SK-N-SH (cell line): ENCODE results near the gene NAV2. TPM values are rescaled to one million over a fixed set of nuclear protein-coding genes. Genes with fewer than 3 reads are reported as not detected.
A peak's percentile ranks its signal among the peaks of the same experiment; 100 is the strongest.

Experiments
- CTCF ChIA-PET: fragments of 300-600, 350-600 bp; formaldehyde crosslinking; extraction: SDS; loops from one replicate; lab custom pipeline; 2021; lab: Yijun Ruan, JAX
- POLR2A ChIA-PET: fragments of 350-600 bp; sonication (Branson Sonifier 250); formaldehyde crosslinking; extraction: SDS; loops from one replicate; lab custom pipeline; 2020; ENCODE audit warnings: antibody characterized with exemption, inconsistent platforms; lab: Yijun Ruan, JAX
- DNase-seq: peaks from one replicate; pipeline ENCODE4 v3.0.0; 2012
- H2AFZ ChIP-seq: fragments of 200-600 bp; sonication (generic); 2 replicates; pipeline ENCODE4 v1.8.1; 2016; ENCODE audit warnings: antibody characterized with exemption, mild to moderate bottlenecking, low read depth
- H3F3A ChIP-seq: fragments of 200-600 bp; sonication (generic); replicated peaks from 2 replicates; pipeline ENCODE3; 2016; ENCODE audit warnings: antibody characterized with exemption, mild to moderate bottlenecking; ENCODE audit not compliant: insufficient read depth
- H3K27ac ChIP-seq, 2 experiments: fragments of 200-500 bp in 1 of 2; fragments of 200-600 bp in 1 of 2; sonication (Bioruptor generic) in 1 of 2; sonication (generic), shearing (Covaris generic) in 1 of 2; 2 replicates each; pipeline versions ENCODE4 v1.5.1 to v1.6.1; 2014 to 2016; ENCODE audit warnings: low read depth in 2 of 2, inconsistent platforms in 1 of 2, low read length in 1 of 2, mild to moderate bottlenecking in 1 of 2, mixed read lengths in 1 of 2
- H3K27me3 ChIP-seq: fragments of 200-600 bp; sonication (generic), shearing (Covaris generic); 2 replicates; pipeline ENCODE4 v1.6.1; 2016; ENCODE audit warnings: mixed run types; ENCODE audit not compliant: insufficient read depth
- H3K36me3 ChIP-seq, 2 experiments: fragments of 200-500 bp in 1 of 2; fragments of 200-600 bp in 1 of 2; sonication (Bioruptor generic) in 1 of 2; sonication (generic) in 1 of 2; replicated peaks in 1 of 2; 2 replicates each; pipeline versions ENCODE3 to v1.5.1; 2014 to 2016; ENCODE audit warnings: low read length in 1 of 2, mild to moderate bottlenecking in 1 of 2; ENCODE audit not compliant: insufficient read depth in 2 of 2, control insufficient read depth in 1 of 2
- H3K4me1 ChIP-seq, 2 experiments: fragments of 200-500 bp in 1 of 2; fragments of 200-600 bp in 1 of 2; sonication (Bioruptor generic) in 1 of 2; sonication (generic), shearing (Covaris generic) in 1 of 2; 2 replicates each; pipeline versions ENCODE4 v1.5.1 to v1.6.1; 2014 to 2016; ENCODE audit warnings: low read depth in 1 of 2, low read length in 1 of 2, mixed run types in 1 of 2; ENCODE audit not compliant: insufficient read depth in 2 of 2, control insufficient read depth in 1 of 2
- H3K4me2 ChIP-seq: fragments of 200-600 bp; sonication (generic), shearing (Covaris generic); 2 replicates; pipeline ENCODE4 v1.6.1; 2017; ENCODE audit warnings: mixed run types
- H3K4me3 ChIP-seq, 2 experiments: fragments of 200-500 bp in 1 of 2; fragments of 200-600 bp in 1 of 2; sonication (Bioruptor generic) in 1 of 2; sonication (generic), shearing (Covaris generic) in 1 of 2; 2 replicates each; pipeline versions ENCODE4 v1.5.1 to v1.8.1; 2014 to 2016; ENCODE audit warnings: low read depth in 2 of 2, inconsistent platforms in 1 of 2, low read length in 1 of 2, mild to moderate bottlenecking in 1 of 2, mixed read lengths in 1 of 2, moderate library complexity in 1 of 2
- H3K79me2 ChIP-seq: fragments of 200-600 bp; sonication (generic); 2 replicates; pipeline ENCODE4 v1.8.1; 2017; ENCODE audit warnings: mild to moderate bottlenecking; ENCODE audit not compliant: insufficient read depth
- H3K9ac ChIP-seq: fragments of 200-600 bp; sonication (generic); 2 replicates; pipeline ENCODE4 v1.6.1; 2017; ENCODE audit warnings: mixed run types
- H3K9me2 ChIP-seq: fragments of 200-600 bp; sonication (generic); 2 replicates; pipeline ENCODE4 v1.6.1; 2017; ENCODE audit warnings: mixed run types
- H3K9me3 ChIP-seq: fragments of 200-600 bp; sonication (generic); 2 replicates; pipeline ENCODE4 v1.6.1; 2017; ENCODE audit warnings: mixed run types, mild to moderate bottlenecking, moderate library complexity
- H4K20me1 ChIP-seq: fragments of 200-600 bp; sonication (generic); 2 replicates; pipeline ENCODE4 v1.6.1; 2017; ENCODE audit warnings: mild to moderate bottlenecking, mixed run types; ENCODE audit not compliant: insufficient read depth
- CTCF ChIP-seq: fragments of 200-600 bp; sonication (generic); IDR thresholded peaks from 2 replicates; pipeline ENCODE4 v1.6.1; 2017; ENCODE audit warnings: antibody characterized with exemption, mild to moderate bottlenecking, moderate library complexity
- ELF1 ChIP-seq: IDR thresholded peaks from 2 replicates; pipeline ENCODE4 v1.4.0; 2012
- EP300 ChIP-seq, 2 experiments: IDR thresholded peaks; 2 replicates each; pipeline versions ENCODE4 v1.4.0 to v1.6.1; 2012; ENCODE audit warnings: borderline replicate concordance in 1 of 2, low read depth in 1 of 2, low read length in 1 of 2
- FOSL2 ChIP-seq: IDR thresholded peaks from 2 replicates; pipeline ENCODE4 v1.4.0; 2012; ENCODE audit warnings: low read depth, mild to moderate bottlenecking, moderate library complexity, borderline replicate concordance
- FOXM1 ChIP-seq: IDR thresholded peaks from 2 replicates; pipeline ENCODE4 v1.4.0; 2012; ENCODE audit warnings: low read depth, mild to moderate bottlenecking
- GABPA ChIP-seq: IDR thresholded peaks from 2 replicates; pipeline ENCODE4 v1.4.0; 2012; ENCODE audit warnings: low read depth, mild to moderate bottlenecking
- IRF3 ChIP-seq: fragments of 150-350 bp; IDR thresholded peaks from 2 replicates; pipeline ENCODE4 v1.6.1; 2016; ENCODE audit warnings: mild to moderate bottlenecking, low read depth, low read length
- MAX ChIP-seq: IDR thresholded peaks from 2 replicates; pipeline ENCODE4 v1.4.0; 2012; ENCODE audit warnings: low read depth
- MEF2A ChIP-seq: IDR thresholded peaks from 2 replicates; pipeline ENCODE4 v1.4.0; 2012; ENCODE audit warnings: low read depth, borderline replicate concordance
- NFIC ChIP-seq: IDR thresholded peaks from 2 replicates; pipeline ENCODE4 v1.4.0; 2012; ENCODE audit warnings: borderline replicate concordance
- NRF1 ChIP-seq: IDR thresholded peaks from 2 replicates; pipeline ENCODE4 v1.6.1; 2012; ENCODE audit warnings: low read depth, mild to moderate bottlenecking, low read length
- PBX3 ChIP-seq: IDR thresholded peaks from 2 replicates; pipeline ENCODE4; 2012
- POLR2AphosphoS5 ChIP-seq: IDR thresholded peaks from 2 replicates; pipeline ENCODE4 v1.6.1; 2012; ENCODE audit warnings: low read depth, low read length
- RAD21 ChIP-seq: IDR thresholded peaks from 2 replicates; pipeline ENCODE4 v1.6.1; 2012; ENCODE audit warnings: mild to moderate bottlenecking, low read length
- RFX5 ChIP-seq: IDR thresholded peaks from 2 replicates; pipeline ENCODE4 v1.6.1; 2012; ENCODE audit warnings: mild to moderate bottlenecking, improper control_type of control experiment, low read length
- SIN3A ChIP-seq: IDR thresholded peaks from 2 replicates; pipeline ENCODE4 v1.6.1; 2012; ENCODE audit warnings: low read depth, mild to moderate bottlenecking, low read length, moderate library complexity, borderline replicate concordance
- YY1 ChIP-seq: IDR thresholded peaks from 2 replicates; pipeline ENCODE4 v1.4.0; 2012; ENCODE audit warnings: low read depth, mild to moderate bottlenecking
- WGBS: methylation state at CpG from one replicate; pipeline ENCODE4 v1.1.6; 2017; ENCODE audit warnings: low lambda C conversion rate; 5-methylcytosine and 5-hydroxymethylcytosine counted together
- polyA plus RNA-seq, 3 experiments: library from polyadenylated mRNA; depleted of rRNA; stranded (reverse); fragments of >200 nt; gene quantifications; 2 replicates each; pipeline ENCODE4 v1.2.3, GENCODE V29; 2012
- TF ChIP-seq, protein P1 (sequence below): IDR thresholded peaks from 2 replicates; pipeline ENCODE4 v1.4.0; 2012; ENCODE audit warnings: low read depth, borderline replicate concordance

The NAV2 gene
- polyA plus RNA-seq, 1 of the 3 experiments (the other 2 are of a cell fraction) = 26.2 TPM

DNA sequence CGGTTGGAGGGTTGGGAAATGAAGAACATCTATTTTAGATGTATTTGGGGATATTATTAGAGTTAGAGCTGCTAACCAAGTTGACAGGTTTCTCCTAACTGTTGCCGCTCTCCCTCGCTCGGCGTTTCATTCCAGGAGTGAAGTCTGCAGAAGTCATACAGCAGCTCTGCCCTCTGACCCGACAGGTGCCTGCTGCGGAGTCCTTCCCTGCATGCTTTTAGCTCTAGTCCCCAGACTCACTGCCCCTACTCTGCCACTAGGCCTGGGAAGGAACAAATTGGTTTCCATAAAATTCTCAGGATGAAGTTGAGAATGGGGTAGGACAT, 322.7 kb downstream of the NAV2 start:
- TF ChIP-seq RFX5 (no peak), MEF2A (no peak), MAX (no peak), YY1 (no peak), PBX3 (no peak), NRF1 (no peak), SIN3A (no peak), RAD21 (no peak), IRF3 (no peak), GABPA (no peak)
- CTCF ChIA-PET = interaction anchor here (0.6 to 0.7 kb wide), 2 partner anchors 41 to 120 kb away, joined by 3 to 4 read pairs; no protein-coding TSS in a partner anchor
- Histone ChIP-seq H3K9ac (peak overlapping the region; percentile 7; the same call in 1 of the 2 replicates), H3K27ac (peak overlapping the region in 1 of 2 experiments; percentile 91; a peak in 2 of 4 replicates), H2AFZ (no peak overlapping the region), H3K36me3 (peaks cover 47 to 51% of the 10 kb centered on the region in 2 experiments), H3K4me1 (peaks cover 26 to 59% of the 10 kb centered on the region in 2 experiments; a peak in 3 of 4 replicates), H3K9me2 (no peaks in the 10 kb centered on the region), H3K27me3 (no peaks in the 10 kb centered on the region), H3K79me2 (peaks cover 70% of the 10 kb centered on the region), H4K20me1 (peaks cover 32% of the 10 kb centered on the region), H3K9me3 (no peaks in the 10 kb centered on the region), H3K4me2 (peak overlapping the region; percentile 27; the same call in 1 of the 2 replicates), H3F3A (peaks cover 55% of the 10 kb centered on the region), H3K4me3 (no peak overlapping the region)
- DNase-seq = no peak
- POLR2A ChIA-PET = no interaction called here
- 73% methylated on average over 3 of the region's 7 CpGs for WGBS

GRCh38 chr11:20035701-20036601, 323.3 kb downstream of the NAV2 start:
- H3K27ac ChIP-seq = peak overlapping the region in 1 of 2 experiments; percentile 91; a peak in 3 of 4 replicates
- no peak; a peak in 1 of 4 replicates for TF ChIP-seq EP300 (IDR thresholded peaks at IDR 0.05; ENCODE audit: borderline replicate concordance in 1 of 2, low read depth in 1 of 2, low read length in 1 of 2)
- no peak for TF ChIP-seq FOXM1
- TF ChIP-seq NFIC = peak; percentile 76
- TF ChIP-seq IRF3 = no peak
- TF ChIP-seq, protein P1, sequence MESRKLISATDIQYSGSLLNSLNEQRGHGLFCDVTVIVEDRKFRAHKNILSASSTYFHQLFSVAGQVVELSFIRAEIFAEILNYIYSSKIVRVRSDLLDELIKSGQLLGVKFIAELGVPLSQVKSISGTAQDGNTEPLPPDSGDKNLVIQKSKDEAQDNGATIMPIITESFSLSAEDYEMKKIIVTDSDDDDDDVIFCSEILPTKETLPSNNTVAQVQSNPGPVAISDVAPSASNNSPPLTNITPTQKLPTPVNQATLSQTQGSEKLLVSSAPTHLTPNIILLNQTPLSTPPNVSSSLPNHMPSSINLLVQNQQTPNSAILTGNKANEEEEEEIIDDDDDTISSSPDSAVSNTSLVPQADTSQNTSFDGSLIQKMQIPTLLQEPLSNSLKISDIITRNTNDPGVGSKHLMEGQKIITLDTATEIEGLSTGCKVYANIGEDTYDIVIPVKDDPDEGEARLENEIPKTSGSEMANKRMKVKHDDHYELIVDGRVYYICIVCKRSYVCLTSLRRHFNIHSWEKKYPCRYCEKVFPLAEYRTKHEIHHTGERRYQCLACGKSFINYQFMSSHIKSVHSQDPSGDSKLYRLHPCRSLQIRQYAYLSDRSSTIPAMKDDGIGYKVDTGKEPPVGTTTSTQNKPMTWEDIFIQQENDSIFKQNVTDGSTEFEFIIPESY = 0 out of 2 replicates have a peak, but pooled peaks have one; percentile 21
- TF ChIP-seq CTCF = no peak
- peak; percentile 76 for TF ChIP-seq FOSL2
- TF ChIP-seq ELF1 = no peak
- TF ChIP-seq POLR2AphosphoS5 = peak; percentile 19; the same call in 1 of the 2 replicates
- TF ChIP-seq MEF2A = no peak

More at GRCh38 chr11:20035701-20036601, 323.3 kb downstream of the NAV2 start:
- WGBS = 64% methylated on average over 10 of the region's 15 CpGs
- H3K4me1 ChIP-seq = peaks cover 26 to 56% of the 10 kb centered on the region in 2 experiments; a peak in 3 of 4 replicates
- H3K9me3 ChIP-seq = no peaks in the 10 kb centered on the region
- H3F3A ChIP-seq = peaks cover 49% of the 10 kb centered on the region
- POLR2A ChIA-PET = no interaction called here
- H2AFZ ChIP-seq = no peak overlapping the region
- H3K9me2 ChIP-seq = no peaks in the 10 kb centered on the region
- H3K79me2 ChIP-seq = peaks cover 72% of the 10 kb centered on the region
- peak overlapping the region; percentile 7; the same call in 1 of the 2 replicates for H3K9ac ChIP-seq
- no peak overlapping the region for H3K4me3 ChIP-seq
- peaks cover 32% of the 10 kb centered on the region for H4K20me1 ChIP-seq
- peak overlapping the region; percentile 27; the same call in 1 of the 2 replicates for H3K4me2 ChIP-seq
- no peak for DNase-seq
- H3K27me3 ChIP-seq = no peaks in the 10 kb centered on the region
- peaks cover 53 to 57% of the 10 kb centered on the region in 2 experiments for H3K36me3 ChIP-seq
- CTCF ChIA-PET = interaction anchor here (0.6 to 0.7 kb wide), 2 partner anchors 40 to 120 kb away, joined by 3 to 4 read pairs; no protein-coding TSS in a partner anchor
